Measurements from ENCODE around the gene FBP1.

Gene FBP1

DNA sequence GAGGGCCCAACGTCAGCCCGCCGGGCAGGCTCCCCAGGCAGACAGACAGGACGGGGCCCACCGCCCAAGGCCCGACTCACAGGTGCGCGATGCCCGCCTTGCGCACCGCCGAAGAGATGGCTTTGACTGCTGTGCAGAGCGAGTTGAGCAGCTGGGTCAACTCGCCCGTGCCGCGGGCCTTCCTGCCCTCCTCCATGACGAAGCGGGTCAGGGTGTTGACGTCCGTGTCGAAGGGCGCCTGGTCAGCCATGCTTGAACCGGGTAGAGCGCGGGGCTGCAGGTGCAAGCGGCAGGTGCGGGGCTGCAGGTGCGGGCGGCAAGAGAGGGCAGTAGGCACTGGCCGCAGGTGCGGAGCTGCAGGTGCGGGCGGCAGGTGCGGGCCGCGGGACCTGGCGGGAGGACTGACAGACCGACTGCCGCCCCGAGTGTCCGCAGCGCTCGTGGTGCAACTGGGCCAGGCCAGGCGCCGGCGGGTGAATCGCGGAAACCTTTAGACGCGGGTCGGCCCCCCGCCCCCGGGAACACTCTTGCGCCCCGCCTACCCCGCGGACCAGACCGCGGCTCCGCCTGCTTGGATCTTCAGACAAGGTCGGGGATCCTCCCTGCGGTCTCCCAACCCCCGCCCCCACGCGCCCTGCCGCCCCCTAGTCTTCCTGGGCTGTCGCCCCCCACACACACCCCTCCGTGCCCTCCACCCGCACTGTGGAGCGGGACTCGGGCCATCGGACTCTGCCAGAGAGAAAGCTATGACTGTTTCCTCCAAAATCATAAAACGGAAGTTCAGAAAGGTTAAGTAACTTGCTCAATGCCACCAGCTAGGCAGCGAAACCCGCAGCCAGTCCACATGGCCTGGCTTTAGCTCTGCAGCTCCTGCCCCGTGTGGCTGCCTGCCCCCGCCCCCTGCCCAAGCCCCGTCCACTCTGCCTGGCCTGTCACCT, at the start of gene FBP1:
TSS of gene FBP1 (minus strand) at position 458 of the 938 bp plus-strand sequence. CDS start at position 250, 208 bp downstream.
- DNase-seq: peak; percentile 28

GRCh38 chr9:94687451-94687850, 48.1 kb upstream of the FBP1 start:
- DNase-seq: no peak

- DNase-seq: no peak
Measured at GRCh38 chr9:94685359-94685758, 46.0 kb upstream of the FBP1 start.

DNA sequence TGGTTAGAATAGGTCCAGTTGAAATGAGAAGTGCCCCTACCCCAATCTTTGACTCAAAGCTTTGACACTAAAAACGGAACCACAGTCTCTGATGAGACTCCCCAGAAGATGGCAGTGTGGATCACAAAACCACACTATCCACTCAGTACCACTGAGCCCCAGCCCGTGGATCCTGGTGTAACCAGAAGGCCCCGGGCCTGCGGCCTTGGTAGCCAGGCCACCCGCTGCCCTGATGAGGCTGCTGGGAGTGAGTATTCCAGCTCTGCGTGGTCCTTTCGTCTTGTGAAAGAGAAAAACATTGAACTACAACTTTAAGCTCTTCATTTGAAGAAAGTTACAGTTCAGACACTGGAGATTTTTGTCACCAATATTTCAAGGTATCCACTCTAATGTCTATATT, 42.2 kb upstream of the FBP1 start:
- DNase-seq: peak; percentile 77

DNA sequence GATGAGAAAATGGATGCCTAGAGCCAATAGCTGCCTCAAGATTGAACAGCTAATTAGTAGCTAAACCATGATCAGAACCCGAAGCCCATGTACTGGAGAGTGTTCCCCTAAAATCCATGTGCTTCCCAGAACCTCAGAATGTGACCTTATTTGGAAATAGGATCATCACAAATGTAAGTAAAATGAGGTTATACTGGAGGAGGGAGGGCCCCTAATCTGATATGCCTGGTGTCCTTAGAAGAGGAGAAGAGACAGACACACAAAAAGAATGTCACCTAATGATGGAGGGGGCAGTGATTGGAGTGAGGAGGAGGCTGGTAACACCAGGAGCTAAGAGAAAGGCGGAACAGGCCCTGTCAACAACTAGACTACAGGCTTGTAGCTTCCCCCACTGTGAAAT, 41.3 kb upstream of the FBP1 start:
- no peak for DNase-seq

- DNase-seq: no peak
Measured at GRCh38 chr9:94680020-94680419, 40.7 kb upstream of the FBP1 start.

GRCh38 chr9:94679587-94679986, 40.3 kb upstream of the FBP1 start:
- DNase-seq: no peak

GRCh38 chr9:94677929-94678328, 38.6 kb upstream of the FBP1 start:
- no peak for DNase-seq

- no peak for DNase-seq
Measured at GRCh38 chr9:94676446-94677131, 37.3 kb upstream of the FBP1 start.

DNA sequence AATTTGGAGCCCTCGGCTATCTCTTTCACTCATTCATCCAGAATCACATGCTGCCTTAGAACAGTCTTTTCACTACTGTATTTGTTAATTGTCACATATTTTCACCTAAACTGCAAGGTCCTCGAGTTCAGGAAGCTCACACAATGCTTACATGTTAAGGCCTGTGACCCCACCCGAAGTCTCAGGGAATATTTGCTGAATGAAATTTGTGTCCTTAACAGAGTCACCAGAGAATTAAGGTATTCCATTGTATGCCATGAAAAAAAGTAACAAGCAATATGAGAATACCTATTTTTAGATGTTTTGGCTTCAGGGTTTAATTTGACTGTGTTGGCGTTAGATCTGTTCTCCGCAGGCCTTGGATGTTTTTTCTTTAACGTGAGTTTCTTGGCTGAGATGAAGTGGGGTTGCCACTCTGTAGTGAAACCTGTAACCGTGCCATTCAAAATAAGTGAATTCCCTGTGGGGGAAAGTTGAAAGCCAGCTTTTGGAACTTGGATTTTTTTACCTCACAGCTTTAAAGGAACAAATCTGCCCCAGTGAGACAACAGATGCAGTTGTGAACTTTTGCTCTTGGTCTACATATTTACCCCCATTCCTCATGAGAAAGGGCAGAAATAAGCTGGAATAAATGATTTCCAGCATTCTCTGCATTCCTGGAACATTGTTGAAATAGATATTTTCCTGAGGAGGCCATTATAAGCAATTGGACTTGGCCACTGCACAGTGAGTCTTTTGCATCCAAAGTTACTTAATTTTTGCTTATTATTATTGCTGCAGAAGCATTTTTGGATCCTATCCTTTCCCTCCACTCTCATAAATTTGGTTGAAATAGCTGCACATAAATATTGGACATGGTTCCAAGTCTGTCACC, 35.9 kb upstream of the FBP1 start:
- DNase-seq: peak; percentile 68

GRCh38 chr9:94672811-94673487, 33.6 kb upstream of the FBP1 start:
- peak; percentile 89 for DNase-seq

- DNase-seq: peak; percentile 76
Measured at GRCh38 chr9:94668928-94669729, 29.8 kb upstream of the FBP1 start.

- no peak for DNase-seq
Measured at GRCh38 chr9:94668418-94668927, 29.2 kb upstream of the FBP1 start.

DNA sequence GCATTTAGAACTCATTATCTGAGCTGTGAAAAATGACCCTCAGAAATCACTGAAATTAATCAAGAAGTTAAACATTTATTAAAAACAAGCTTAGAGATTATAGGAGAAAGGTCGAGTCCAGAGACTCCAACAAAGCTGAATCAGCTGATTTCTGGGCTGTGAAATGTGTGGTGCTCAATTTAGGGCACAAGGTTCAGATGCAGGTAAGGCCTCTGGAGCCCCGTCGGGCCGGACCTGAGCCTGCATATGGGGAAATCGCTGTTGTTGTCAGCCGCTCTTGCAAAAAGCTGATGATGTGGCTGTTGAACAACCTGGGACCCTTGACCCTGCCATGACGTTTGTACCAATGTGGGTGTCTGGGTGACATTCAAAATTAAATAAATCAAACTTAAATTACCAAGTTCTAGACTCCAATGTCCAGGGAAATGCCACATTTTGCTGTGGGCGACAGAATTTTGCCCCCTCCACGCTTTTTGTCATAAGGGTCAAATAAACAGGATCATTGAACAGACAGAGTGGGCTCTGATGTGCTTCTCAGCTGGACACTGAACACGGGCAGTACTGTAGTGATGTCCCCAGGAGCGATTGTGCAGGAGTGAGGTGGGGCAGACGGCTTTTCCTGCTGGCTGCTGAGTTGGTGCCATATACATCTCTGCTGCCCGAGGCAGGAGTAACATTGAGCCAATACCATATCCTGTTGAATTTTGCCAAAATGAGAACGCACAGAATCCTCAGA, 27.2 kb upstream of the FBP1 start:
- DNase-seq: no peak

GRCh38 chr9:94665613-94666012, 26.3 kb upstream of the FBP1 start:
- no peak for DNase-seq

GRCh38 chr9:94664801-94665200, 25.5 kb upstream of the FBP1 start:
- DNase-seq: no peak

DNA sequence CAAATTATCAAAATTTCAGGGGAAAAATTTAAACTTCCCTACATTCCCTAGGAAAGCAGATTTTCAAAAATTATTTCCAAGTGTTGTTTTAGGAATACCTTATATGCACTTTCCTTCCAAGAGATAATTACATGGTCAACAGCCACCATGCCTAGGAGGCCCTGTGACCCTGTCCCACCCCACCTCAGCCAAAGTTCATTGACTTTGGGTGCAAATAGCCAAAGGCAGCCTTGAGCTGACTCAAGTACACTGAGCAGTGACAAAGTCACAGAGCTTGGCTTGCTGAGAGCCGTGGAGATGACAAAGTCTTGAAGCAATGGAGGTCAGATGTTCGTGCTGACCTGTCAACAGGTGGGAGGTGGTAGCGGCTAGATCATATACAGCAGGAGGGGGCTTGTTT, 24.3 kb upstream of the FBP1 start:
- DNase-seq: no peak

GRCh38 chr9:94663140-94663539, 23.8 kb upstream of the FBP1 start:
- no peak for DNase-seq

DNA sequence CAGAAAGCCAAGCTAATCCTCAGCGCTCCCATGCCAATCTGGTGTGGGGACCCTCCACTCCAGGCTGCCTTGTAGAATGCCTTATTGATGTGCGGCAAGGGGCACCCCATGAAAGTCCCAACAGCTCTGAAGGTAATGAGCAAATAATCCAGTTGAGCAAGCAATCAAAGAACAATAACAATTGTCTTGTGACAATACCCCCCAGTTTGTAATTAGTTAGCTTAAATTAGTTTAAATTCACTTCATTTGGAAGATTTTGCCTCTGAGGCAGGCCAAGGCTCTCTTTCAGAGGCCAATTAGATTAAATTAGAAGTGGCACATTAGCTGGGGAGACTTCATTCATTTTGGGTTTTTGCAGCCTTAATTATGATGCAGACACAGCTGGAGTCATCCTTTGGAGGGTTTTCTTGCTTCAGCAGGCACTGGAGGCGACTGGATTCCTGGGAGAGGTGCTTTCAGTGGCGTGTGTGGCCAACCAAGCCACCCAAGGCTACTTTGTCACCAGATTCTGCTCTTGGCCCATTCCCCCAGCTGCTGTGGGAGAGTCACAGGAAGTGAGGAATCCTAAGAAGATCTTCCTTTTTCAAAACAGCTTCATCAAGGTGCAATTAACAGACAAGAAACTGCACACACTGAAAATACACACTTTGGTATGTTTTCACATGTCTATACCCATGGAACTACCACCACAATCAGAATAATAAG, 17.9 kb upstream of the FBP1 start:
- DNase-seq: no peak

DNA sequence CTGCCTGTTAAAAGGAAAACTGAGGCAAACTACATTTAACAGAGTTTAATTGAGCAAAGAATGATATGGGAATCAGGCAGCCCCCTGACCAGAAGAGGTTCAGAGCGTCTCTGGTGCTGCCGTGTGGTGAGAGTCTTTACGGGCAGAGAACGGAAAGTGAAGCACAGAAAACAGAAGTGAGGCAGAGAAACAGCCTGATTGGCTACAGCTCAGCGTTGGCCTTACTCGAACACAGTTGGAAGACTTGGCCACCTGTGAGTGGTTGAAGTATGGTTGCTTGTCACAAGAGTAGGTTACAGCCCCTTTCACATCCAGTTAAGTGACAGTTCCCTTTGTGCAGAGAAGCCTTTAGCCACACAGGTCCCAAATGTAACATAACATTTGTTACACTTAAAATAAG, 16.9 kb upstream of the FBP1 start:
- DNase-seq: no peak

Measured in EL (cell line).